GM12878 (cell line): ENCODE results near the gene REXO1. TPM values are rescaled to one million over a fixed set of nuclear protein-coding genes. Genes with fewer than 3 reads are reported as not detected.
A peak's percentile ranks its signal among the peaks of the same experiment; 100 is the strongest.

Experiments
- ATAC-seq: fragments of 200-7000 bp; cut with Tn5 transposase; 3 replicates; pipeline ENCODE4 v1.9.1; 2020; ENCODE audit warnings: mild to moderate bottlenecking, moderate library complexity
- BruUV-seq: library from RNA; stranded (reverse); fragments of 400-500 nt; replicated peaks from 2 replicates; lab custom pipeline; 2021; lab: Mats Ljungman, UMichigan
- CTCF ChIA-PET: fragments of 300-600 bp; sonication (Branson Sonifier 250); formaldehyde crosslinking; extraction: SDS; loops from one replicate; lab custom pipeline; 2021; ENCODE audit warnings: inconsistent platforms; lab: Yijun Ruan, JAX
- POLR2A ChIA-PET: fragments of 350-600 bp; formaldehyde crosslinking; extraction: SDS; loops from one replicate; lab custom pipeline; 2021; ENCODE audit warnings: inconsistent platforms; lab: Charles Lee
- RAD21 ChIA-PET: fragments of 300-600 bp; sonication (Branson Sonifier 250); formaldehyde crosslinking; loops from one replicate; lab custom pipeline; 2023; ENCODE audit warnings: antibody characterized with exemption; ENCODE audit not compliant: unreplicated experiment; lab: Charles Lee
- SMC1A ChIA-PET: fragments of 300-600 bp; sonication (Branson Sonifier 250); formaldehyde crosslinking; loops from one replicate; lab custom pipeline; 2023; ENCODE audit not compliant: unreplicated experiment, uncharacterized antibody; lab: Charles Lee
- DNase-seq: peaks from one replicate; pipeline ENCODE4 v3.0.0-alpha.2; 2011; ENCODE audit warnings: low read depth, low spot score
- FAIRE-seq: peaks from 3 replicates; lab custom pipeline; 2011; peaks lifted over from hg19 to GRCh38; lab: Jason Lieb, UNC
- H2AFZ ChIP-seq: 2 replicates; pipeline ENCODE4 v1.6.0; 2011; ENCODE audit warnings: low read depth, low read length, control low read depth; ENCODE audit not compliant: control insufficient read depth
- H3K27ac ChIP-seq: 2 replicates; pipeline ENCODE4 v1.5.1; 2011; ENCODE audit warnings: control low read depth; ENCODE audit not compliant: control insufficient read depth, insufficient read depth
- H3K27me3 ChIP-seq, 2 experiments: replicated peaks in 1 of 2; 2 replicates each; pipeline versions ENCODE4 v1.6.0 to v1.6.1; 2011; ENCODE audit warnings: low read length in 1 of 2; ENCODE audit not compliant: control insufficient read depth in 2 of 2, insufficient read depth in 2 of 2
- H3K36me3 ChIP-seq, 2 experiments: 2 replicates each; pipeline ENCODE4 v1.5.1; 2011; ENCODE audit warnings: low read length in 1 of 2; ENCODE audit not compliant: control insufficient read depth in 2 of 2, insufficient read depth in 2 of 2
- H3K4me1 ChIP-seq: 2 replicates; pipeline ENCODE4 v1.6.1; 2011; ENCODE audit warnings: mild to moderate bottlenecking, low read length, moderate library complexity, mixed read lengths; ENCODE audit not compliant: control insufficient read depth, insufficient read depth
- H3K4me2 ChIP-seq: 2 replicates; pipeline ENCODE4 v1.6.0; 2011; ENCODE audit warnings: control low read depth; ENCODE audit not compliant: control insufficient read depth, insufficient read depth
- H3K4me3 ChIP-seq: fragments of 200-600 bp; sonication (generic); 2 replicates; pipeline ENCODE4 v1.5.1; 2016
- H3K79me2 ChIP-seq: 2 replicates; pipeline ENCODE4 v1.6.0; 2011; ENCODE audit warnings: low read length; ENCODE audit not compliant: control insufficient read depth, insufficient read depth
- H3K9ac ChIP-seq: 2 replicates; pipeline ENCODE4 v1.8.0; 2011; ENCODE audit warnings: low read length, control low read depth, mixed read lengths; ENCODE audit not compliant: control insufficient read depth, insufficient read depth
- H3K9me3 ChIP-seq: replicated peaks from 3 replicates; pipeline ENCODE4 v1.5.1; 2011; ENCODE audit warnings: mild to moderate bottlenecking, low read length; ENCODE audit not compliant: control insufficient read depth, insufficient read depth
- H4K20me1 ChIP-seq: 2 replicates; pipeline ENCODE4 v1.6.0; 2011; ENCODE audit not compliant: control insufficient read depth, insufficient read depth
- BHLHE40 ChIP-seq, 2 experiments: fragments of 450-650 bp in 1 of 2; IDR thresholded peaks; 2 replicates each; pipeline ENCODE4 v1.6.1; 2011 to 2017; ENCODE audit warnings: low read depth in 2 of 2, borderline replicate concordance in 1 of 2, improper control_type of control experiment in 1 of 2, low read length in 1 of 2, mild to moderate bottlenecking in 1 of 2
- DPF2 ChIP-seq: fragments of 450-650 bp; IDR thresholded peaks from 2 replicates; pipeline ENCODE4 v1.6.1; 2017; ENCODE audit warnings: mild to moderate bottlenecking
- EGR1 ChIP-seq, 2 experiments: IDR thresholded peaks; 1 replicate in 1 of 2; 2 replicates in 1 of 2; pipeline ENCODE4 v1.6.1; 2011 to 2012; ENCODE audit warnings: low read depth in 2 of 2, low read length in 2 of 2, borderline replicate concordance in 1 of 2, mild to moderate bottlenecking in 1 of 2, moderate library complexity in 1 of 2
- GATAD2B ChIP-seq: fragments of 450-650 bp; conservative IDR thresholded peaks from 2 replicates; pipeline ENCODE4 v1.6.1; 2017; ENCODE audit warnings: low read depth, mild to moderate bottlenecking, moderate library complexity
- IKZF1 ChIP-seq: fragments of 450-650 bp; conservative IDR thresholded peaks from 2 replicates; pipeline ENCODE4 v1.6.1; 2017; ENCODE audit warnings: antibody characterized with exemption, mild to moderate bottlenecking
- MXI1 ChIP-seq: fragments of 150-350 bp; IDR thresholded peaks from 2 replicates; pipeline ENCODE4 v1.6.1; 2011; ENCODE audit warnings: low read depth, mild to moderate bottlenecking, inconsistent platforms, low read length, improper control_type of control experiment
- RB1 ChIP-seq: fragments of 450-650 bp; formaldehyde crosslinking; IDR thresholded peaks from 2 replicates; pipeline ENCODE4 v1.6.1; 2017; ENCODE audit warnings: mild to moderate bottlenecking, borderline replicate concordance
- SIN3A ChIP-seq: IDR thresholded peaks from 2 replicates; pipeline ENCODE4 v1.6.1; 2012; ENCODE audit warnings: low read depth, low read length, improper control_type of control experiment
- SMAD1 ChIP-seq: fragments of 450-650 bp; IDR thresholded peaks from 2 replicates; pipeline ENCODE4 v1.6.1; 2018; ENCODE audit warnings: mild to moderate bottlenecking, low read depth; ENCODE audit not compliant: partially characterized antibody
- SMARCA5 ChIP-seq: fragments of 450-650 bp; IDR thresholded peaks from 2 replicates; pipeline ENCODE4 v1.6.1; 2017; ENCODE audit warnings: mild to moderate bottlenecking
- WGBS: methylation state at CpG from one replicate; pipeline ENCODE4 v1.1.6; 2016; ENCODE audit warnings: low lambda C conversion rate; ENCODE audit not compliant: insufficient replicate concordance, insufficient coverage; ENCODE audit errors: missing lambda C conversion rate; 5-methylcytosine and 5-hydroxymethylcytosine counted together
- in situ Hi-C: fragments of 300-500 bp; cut with MboI; formaldehyde crosslinking; loops from 9 replicates; pipeline ENCODE4 v1.14.3; 2018; ENCODE audit warnings: mixed read lengths
- intact Hi-C: fragments of 100-400 bp; cut with micrococcal nuclease; formaldehyde crosslinking; loops from one replicate; pipeline ENCODE4 v1.14.2; 2022; ENCODE audit not compliant: unreplicated experiment
- polyA plus RNA-seq, 11 experiments: library from polyadenylated mRNA; depleted of rRNA in 4 of 11; unstranded in 6 of 11; stranded (reverse) in 5 of 11; fragments of >200 nt; fragmentation: Nextera tagmentation in 4 of 11; fragmentation: Illumina TruSeq in 1 of 11; extraction: Ambion mirVana in 4 of 11; extraction: Trizol in 1 of 11; gene quantifications; 1 replicate in 1 of 11; 2 replicates in 10 of 11; pipeline versions ENCODE4 v1.2.1 to v1.2.3, GENCODE V29; 2011 to 2016; ENCODE audit warnings: inconsistent platforms in 2 of 11, missing spikeins in 2 of 11, low read depth in 1 of 11
- total RNA-seq, 4 experiments: library from RNA; depleted of rRNA in 3 of 4; stranded (reverse); fragments of >200 nt in 3 of 4; fragmentation: Illumina TruSeq in 1 of 4; extraction: Trizol in 1 of 4; gene quantifications; 2 replicates each; pipeline versions ENCODE4 v1.2.1 to v1.2.3, GENCODE V29; 2013 to 2021
- TF ChIP-seq, protein P1 (sequence below): fragments of 450-650 bp; IDR thresholded peaks from 2 replicates; pipeline ENCODE4 v1.6.1; 2016; ENCODE audit warnings: mild to moderate bottlenecking
- TF ChIP-seq, protein P2 (sequence below): fragments of 450-650 bp; IDR thresholded peaks from 2 replicates; pipeline ENCODE4 v1.6.1; 2018; ENCODE audit warnings: borderline replicate concordance, mild to moderate bottlenecking; ENCODE audit not compliant: partially characterized antibody
- TF ChIP-seq, protein P3 (sequence below): fragments of 450-650 bp; formaldehyde crosslinking; IDR thresholded peaks from 2 replicates; pipeline ENCODE4 v1.4.0; 2022; ENCODE audit warnings: mild to moderate bottlenecking, moderate library complexity

Gene REXO1
- total and polyA plus RNA-seq, 10 of the 15 experiments (the other 5 are each of a cell fraction or from before 2014, with no cell fraction given): 0.03 to 45.2 (median 8.4) TPM

DNA sequence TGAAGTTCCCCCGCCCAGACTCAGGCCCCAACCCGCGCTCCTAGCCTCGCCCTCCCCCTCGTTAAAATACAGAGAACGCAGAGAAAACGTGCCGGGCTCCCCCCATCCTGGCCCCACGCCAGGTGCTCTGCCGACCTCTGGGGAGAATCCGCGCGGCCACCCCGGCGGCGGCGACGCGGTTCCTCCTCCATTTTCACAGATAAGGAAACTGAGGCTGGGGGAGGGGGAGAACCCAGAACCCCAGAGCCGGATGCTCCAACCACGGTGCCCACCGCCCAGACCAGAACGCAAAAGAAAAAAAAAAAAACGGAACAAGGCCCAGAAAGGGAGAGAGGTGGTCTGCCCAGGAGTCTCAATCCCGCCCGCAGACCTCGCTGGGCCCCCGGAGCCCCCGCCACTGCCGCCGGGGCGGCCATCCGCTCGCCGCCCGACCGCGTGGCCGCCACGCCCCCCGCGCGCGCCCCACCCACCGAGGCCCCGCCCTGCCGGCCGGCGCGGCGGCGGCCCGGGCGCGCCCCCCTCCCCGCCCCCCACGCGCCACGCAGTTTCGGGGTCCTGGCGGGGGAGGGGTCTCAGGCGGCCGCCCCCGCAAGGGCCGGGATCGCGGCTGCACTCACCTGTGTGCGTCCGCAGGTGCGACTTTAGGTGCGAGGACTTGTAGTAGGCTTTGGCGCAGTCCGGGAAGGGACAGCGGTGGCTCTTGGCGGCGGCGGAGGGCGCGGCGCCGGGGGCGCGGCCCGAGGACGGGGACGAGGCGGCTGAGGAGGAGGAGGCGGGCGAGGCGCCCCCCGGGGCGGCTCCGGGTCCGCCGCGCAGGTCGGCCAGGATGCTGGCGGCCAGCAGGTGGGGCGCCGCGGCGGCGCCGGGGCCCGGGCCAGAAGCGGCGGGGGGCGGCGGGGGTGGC lies 14.4 kb upstream of the REXO1 start:
- in situ Hi-C loops (loop anchor here (25.0 kb wide), 1 partner anchor 1500 kb away; the partner anchor contains the start of gene NFIC), intact Hi-C loops (no loop called here)
- Histone ChIP-seq H3K79me2 (peaks cover 53% of the 10 kb centered on the region), H3K27me3 (no peaks in the 10 kb centered on the region), H3K4me2 (peak overlapping the region; percentile 72), H3K4me1 (peaks cover 8% of the 10 kb centered on the region), H3K27ac (peak overlapping the region; percentile 55), H4K20me1 (peaks cover 7% of the 10 kb centered on the region; the same call in 1 of the 2 replicates), H2AFZ (no peak overlapping the region; the same call in 1 of the 2 replicates), H3K4me3 (peak overlapping the region; percentile 94), H3K9me3 (no peaks in the 10 kb centered on the region), H3K9ac (peak overlapping the region; percentile 64), H3K36me3 (no peaks in the 10 kb centered on the region)
- ATAC-seq: no peak
- ChIA-PET POLR2A (no interaction called here), CTCF (no interaction called here), SMC1A (no interaction called here), RAD21 (no interaction called here)
- no TSS peak for BruUV-seq
- FAIRE-seq: no peak
- no peak for DNase-seq
- WGBS: under 1% methylated on average over 60 of the region's 109 CpGs
- TF ChIP-seq, protein P1, sequence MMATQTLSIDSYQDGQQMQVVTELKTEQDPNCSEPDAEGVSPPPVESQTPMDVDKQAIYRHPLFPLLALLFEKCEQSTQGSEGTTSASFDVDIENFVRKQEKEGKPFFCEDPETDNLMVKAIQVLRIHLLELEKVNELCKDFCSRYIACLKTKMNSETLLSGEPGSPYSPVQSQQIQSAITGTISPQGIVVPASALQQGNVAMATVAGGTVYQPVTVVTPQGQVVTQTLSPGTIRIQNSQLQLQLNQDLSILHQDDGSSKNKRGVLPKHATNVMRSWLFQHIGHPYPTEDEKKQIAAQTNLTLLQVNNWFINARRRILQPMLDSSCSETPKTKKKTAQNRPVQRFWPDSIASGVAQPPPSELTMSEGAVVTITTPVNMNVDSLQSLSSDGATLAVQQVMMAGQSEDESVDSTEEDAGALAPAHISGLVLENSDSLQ: 0 out of 2 replicates have a peak, but pooled peaks have one; percentile 8
- TF ChIP-seq DPF2: 0 out of 2 replicates have a peak, but pooled peaks have one; percentile 54
- TF ChIP-seq, protein P2, sequence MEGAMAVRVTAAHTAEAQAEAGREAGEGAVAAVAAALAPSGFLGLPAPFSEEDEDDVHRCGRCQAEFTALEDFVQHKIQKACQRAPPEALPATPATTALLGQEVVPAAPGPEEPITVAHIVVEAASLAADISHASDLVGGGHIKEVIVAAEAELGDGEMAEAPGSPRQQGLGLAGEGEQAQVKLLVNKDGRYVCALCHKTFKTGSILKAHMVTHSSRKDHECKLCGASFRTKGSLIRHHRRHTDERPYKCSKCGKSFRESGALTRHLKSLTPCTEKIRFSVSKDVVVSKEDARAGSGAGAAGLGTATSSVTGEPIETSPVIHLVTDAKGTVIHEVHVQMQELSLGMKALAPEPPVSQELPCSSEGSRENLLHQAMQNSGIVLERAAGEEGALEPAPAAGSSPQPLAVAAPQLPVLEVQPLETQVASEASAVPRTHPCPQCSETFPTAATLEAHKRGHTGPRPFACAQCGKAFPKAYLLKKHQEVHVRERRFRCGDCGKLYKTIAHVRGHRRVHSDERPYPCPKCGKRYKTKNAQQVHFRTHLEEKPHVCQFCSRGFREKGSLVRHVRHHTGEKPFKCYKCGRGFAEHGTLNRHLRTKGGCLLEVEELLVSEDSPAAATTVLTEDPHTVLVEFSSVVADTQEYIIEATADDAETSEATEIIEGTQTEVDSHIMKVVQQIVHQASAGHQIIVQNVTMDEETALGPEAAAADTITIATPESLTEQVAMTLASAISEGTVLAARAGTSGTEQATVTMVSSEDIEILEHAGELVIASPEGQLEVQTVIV: no peak
- 0 out of 2 replicates have a peak, but pooled peaks have one; percentile 12 for TF ChIP-seq IKZF1
- TF ChIP-seq SIN3A: 0 out of 2 replicates have a peak, but pooled peaks have one; percentile 53
- TF ChIP-seq, protein P3, sequence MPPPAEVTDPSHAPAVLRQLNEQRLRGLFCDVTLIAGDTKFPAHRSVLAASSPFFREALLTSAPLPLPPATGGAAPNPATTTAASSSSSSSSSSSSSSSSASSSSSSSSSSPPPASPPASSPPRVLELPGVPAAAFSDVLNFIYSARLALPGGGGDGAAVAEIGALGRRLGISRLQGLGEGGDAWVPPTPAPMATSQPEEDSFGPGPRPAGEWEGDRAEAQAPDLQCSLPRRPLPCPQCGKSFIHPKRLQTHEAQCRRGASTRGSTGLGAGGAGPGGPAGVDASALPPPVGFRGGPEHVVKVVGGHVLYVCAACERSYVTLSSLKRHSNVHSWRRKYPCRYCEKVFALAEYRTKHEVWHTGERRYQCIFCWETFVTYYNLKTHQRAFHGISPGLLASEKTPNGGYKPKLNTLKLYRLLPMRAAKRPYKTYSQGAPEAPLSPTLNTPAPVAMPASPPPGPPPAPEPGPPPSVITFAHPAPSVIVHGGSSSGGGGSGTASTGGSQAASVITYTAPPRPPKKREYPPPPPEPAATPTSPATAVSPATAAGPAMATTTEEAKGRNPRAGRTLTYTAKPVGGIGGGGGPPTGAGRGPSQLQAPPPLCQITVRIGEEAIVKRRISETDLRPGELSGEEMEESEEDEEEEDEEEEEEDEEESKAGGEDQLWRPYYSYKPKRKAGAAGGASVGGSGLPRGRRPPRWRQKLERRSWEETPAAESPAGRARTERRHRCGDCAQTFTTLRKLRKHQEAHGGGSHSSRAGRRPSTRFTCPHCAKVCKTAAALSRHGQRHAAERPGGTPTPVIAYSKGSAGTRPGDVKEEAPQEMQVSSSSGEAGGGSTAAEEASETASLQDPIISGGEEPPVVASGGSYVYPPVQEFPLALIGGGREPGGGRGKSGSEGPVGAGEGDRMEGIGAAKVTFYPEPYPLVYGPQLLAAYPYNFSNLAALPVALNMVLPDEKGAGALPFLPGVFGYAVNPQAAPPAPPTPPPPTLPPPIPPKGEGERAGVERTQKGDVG (CRISPR knock-in tag): no peak
- no peak for TF ChIP-seq SMAD1
- TF ChIP-seq BHLHE40 (IDR thresholded peaks at IDR 0.05; ENCODE audit: borderline replicate concordance in 1 of 2, low read depth in 2 of 2, low read length in 1 of 2): peak; percentile 89 to 92; a peak in 3 of 4 replicates
- TF ChIP-seq SMARCA5: peak; percentile 15; the same call in 1 of the 2 replicates
- peak; percentile 24 to 90 for TF ChIP-seq EGR1 (IDR thresholded peaks at IDR 0.05; ENCODE audit: borderline replicate concordance in 1 of 2, low read depth in 2 of 2, low read length in 2 of 2)
- peak; percentile 54; the same call in 1 of the 2 replicates for TF ChIP-seq MXI1
- TF ChIP-seq RB1: peak; percentile 23; the same call in 1 of the 2 replicates
- peak; percentile 44; the same call in 1 of the 2 replicates for TF ChIP-seq GATAD2B
